ENCODE measurements around the gene EPHA4.
A peak's percentile ranks its signal among the peaks of the same experiment; 100 is the strongest.

Gene EPHA4

DNA sequence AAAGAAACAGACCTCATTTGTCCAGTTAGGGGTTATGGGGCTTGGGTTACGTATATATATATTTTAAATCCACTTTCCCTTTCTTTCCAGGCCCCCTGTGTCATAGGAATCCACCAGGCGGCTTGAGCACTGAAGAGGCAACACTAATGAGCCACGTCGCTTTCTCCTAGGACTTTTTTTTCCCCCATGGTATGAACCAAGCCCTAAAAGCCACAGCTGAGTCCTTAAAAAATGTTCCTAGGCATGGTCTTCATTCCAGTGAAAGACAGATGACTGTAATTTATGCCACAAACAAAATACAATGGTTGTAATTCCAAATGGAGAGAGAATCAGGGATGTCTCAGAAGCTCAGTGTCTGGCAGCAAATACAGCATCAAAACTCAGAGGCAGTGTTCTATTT is 146.8 kb downstream of the EPHA4 start:
- no peak overlapping the region for H3K4me3 ChIP-seq
- no peak overlapping the region for H3K27ac ChIP-seq

DNA sequence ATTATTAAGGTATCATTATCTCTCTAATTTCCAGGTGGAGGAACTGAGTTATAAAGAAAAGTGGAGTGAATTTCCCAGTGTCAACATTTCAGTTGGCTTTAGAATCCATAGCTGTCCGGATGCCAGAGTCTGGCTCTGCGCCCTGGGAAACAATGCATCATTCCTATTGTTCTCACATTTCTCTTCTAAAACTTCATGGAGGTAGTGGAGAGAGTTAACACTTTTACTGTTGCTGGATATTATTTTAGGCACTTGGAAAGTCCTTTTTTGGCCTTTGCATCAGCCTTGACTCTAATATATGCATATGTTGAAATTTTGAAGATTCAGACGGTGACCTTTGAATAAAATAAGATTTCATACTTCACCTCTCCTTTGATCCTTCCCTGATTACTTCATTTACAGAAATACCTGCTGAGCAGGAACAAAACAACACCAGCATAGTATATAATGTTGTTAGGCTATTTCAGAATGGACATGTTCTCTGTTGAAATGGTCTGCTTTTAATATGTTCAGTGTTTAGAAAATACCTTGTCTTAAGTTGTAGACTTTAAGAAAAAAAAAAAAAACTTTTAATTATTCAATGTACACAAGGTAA is 148.8 kb downstream of the EPHA4 start:
- no peak overlapping the region for H3K4me3 ChIP-seq
- peak overlapping the region in 3 of 21 experiments; percentile 6 to 63 (median 56) for H3K27ac ChIP-seq

DNA sequence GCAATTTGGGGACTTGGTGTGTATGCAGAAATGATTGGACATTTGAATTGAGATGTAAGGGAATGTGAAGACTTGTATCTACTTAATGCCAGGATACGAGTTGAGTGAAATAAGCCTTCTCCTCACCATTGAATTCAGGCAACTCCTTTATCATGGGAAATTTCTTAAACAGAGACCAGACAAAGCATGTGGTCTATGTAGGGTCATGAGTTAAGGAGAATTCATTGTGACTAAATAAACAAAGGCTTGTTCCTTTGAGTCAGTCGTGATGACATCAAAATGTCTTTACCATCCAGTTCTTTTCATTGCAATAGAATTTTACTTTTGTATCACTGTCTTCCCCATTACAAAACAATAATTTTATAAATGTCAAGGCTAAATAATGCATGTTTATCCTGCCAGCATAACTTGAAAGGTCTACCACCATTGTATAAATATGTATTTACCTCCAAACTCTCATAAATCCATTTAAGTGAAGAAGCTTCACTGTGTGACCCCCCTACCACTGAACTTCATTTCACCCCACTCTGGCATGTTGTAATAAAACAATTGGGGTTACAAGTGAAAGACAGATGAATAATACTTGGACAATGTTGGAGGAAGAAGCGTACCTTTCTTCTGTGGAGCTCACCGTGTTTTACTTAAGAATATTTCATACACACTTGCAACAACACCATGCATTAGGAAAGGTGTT is 149.4 kb downstream of the EPHA4 start:
- H3K27ac ChIP-seq: peak overlapping the region in 2 of 21 experiments; percentile 6 to 45
- no peak overlapping the region for H3K4me3 ChIP-seq

DNA sequence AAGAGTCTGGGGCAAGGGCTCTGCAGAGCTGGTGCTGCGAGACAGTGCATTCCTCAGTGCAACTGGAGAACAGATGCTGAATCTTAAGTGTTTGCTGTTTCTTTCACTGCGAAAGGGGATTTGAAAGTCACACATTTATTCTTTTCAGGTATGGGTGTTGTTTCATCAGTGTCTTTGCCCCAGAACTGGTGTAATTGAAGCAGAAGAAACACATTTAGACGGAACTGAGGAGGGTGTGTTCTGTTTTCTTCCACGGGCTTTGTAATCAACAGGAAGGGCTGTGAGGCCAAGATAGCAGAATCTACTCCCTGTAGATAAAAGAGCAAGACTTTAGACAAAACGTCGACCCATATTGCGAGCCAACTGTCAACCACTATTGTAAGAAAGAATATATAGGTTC is 151.9 kb downstream of the EPHA4 start:
- Histone ChIP-seq H3K27ac (peak overlapping the region in 1 of 21 experiments; percentile 39), H3K4me3 (no peak overlapping the region)

DNA sequence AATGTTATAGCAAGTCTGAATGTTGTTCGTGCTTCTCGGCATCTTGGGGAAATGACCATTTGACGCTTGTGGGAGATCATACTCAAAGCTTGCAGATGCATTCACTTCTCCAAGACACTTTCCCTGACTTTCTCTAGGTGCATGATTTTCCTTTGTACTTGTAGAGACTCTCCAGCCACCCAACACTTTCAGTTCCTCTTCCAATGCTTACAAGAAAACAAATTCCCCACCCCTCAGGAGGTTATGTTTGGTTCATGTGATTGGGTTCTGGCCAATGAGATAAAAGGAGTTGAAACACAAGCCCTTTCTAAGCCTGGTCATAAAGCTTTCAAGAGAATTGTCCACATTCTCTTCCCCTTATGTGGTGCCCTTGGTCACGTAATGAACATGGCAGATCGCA is 156.3 kb downstream of the EPHA4 start:
- no peak overlapping the region for H3K27ac ChIP-seq
- no peak overlapping the region for H3K4me3 ChIP-seq

DNA sequence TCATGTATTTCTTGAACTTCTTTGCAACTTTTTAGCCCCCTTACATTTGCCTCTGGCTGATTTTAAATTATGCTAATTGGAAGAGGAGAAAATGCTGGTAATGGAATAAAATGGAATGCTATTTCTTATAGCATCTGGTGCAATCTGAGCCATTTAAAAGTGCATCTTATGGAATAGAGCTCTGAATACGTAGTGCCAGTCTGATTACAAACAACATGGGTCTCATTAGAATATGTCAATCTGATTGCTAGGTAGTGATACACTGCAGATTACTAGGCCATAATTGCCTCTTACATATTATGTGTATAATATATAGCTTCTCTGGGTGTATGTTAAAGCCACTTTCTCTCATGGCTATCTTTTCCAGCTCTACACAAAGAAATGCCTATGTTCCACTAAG is 159.1 kb downstream of the EPHA4 start:
- Histone ChIP-seq H3K27ac (no peak overlapping the region), H3K4me3 (no peak overlapping the region)

DNA sequence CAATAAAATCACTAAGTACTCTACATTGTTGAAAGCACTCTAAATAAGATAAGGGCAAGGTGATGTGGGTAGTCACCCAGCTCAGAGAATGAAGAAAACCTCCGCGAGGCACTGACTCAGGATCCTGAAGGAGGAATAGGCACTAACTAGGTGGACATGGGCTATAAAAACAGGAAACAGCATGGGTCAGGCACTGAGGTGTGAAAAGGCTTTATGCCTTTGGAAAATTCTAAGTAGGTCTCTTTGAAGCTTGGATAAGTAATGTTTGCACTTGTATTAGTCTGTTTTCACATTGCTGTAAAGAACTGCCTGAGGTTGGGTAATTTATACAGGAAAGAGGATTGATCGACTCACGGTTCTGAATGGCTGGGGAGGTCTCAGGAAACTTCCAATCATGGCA is 161.6 kb downstream of the EPHA4 start:
- Histone ChIP-seq H3K4me3 (no peak overlapping the region), H3K27ac (no peak overlapping the region)

DNA sequence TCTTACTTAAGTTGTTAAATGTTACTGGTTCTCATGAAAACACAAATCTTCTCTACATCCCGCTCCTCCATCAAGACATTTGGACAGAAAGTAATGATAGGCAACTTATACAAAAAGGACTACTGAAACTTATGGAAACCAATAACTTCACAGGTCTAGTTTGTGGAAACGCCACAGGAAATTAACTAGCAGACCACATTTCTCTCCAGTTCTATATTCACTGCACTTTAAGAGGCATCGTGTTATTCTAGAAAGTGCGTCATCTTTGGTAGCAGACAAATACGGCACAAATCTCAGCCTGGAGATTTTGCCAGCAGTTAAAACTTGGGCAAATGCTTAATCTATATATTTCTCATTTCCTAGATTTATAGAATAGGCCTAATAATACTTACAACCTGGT is 164.3 kb downstream of the EPHA4 start:
- H3K4me3 ChIP-seq: no peak overlapping the region
- H3K27ac ChIP-seq: no peak overlapping the region

DNA sequence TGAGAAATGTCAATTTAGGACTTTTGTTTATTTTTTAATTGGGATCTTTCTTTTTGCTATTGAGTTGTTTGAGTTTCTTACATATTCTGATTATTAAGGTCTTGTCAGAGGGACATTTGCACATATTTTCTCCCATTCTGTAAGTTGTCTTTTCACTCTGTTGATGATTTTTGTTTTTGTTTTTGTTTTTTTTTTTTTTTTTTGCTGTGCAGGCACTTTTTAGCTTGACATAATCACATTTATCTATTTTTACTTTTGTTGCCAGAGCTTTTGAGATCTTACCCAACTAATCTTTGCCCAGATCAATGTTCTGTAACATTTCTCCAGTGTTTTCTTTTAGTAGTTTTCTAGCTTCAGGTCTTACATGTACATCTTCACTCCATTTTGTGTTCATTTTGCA is 166.6 kb downstream of the EPHA4 start:
- no peak overlapping the region for H3K27ac ChIP-seq
- no peak overlapping the region for H3K4me3 ChIP-seq

DNA sequence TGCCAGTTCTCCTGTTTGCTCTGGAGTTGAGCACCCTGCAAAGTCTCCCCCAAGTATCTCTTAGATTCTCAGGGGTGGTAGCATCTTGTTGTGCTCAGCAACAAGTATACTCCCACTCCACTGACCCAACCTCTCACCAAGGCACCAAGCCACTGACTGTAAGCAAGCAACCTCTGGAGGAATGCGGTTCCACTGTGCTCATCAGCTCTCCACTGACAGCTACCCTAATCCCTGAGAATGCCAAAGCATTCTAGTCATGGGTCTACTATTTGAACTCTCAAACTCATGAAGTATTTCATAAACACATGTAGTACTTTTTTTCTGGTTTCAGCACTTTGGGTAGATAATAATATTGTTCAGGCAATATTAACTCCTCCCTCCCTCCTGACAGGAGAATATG is 170.0 kb downstream of the EPHA4 start:
- Histone ChIP-seq H3K27ac (no peak overlapping the region), H3K4me3 (no peak overlapping the region)

DNA sequence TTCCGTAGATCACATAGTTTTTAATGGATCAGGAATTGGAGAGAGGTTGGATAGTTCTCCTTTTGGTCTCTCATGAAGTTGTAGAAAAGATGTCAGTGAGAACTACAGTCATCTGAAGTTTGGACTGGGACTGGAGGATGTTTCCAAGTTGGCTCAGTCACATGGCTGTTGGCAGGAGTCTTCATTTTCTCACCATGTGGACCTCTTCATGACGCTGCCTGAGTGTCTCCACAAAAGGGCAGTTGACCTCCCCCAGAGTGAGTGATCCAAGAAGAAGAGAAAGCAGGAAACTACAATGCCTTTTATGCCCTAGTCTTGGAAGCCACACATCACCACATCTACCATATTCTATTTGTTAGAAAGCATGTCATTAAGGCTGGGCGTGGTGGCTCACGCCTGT is 171.7 kb downstream of the EPHA4 start:
- no peak overlapping the region for H3K27ac ChIP-seq
- no peak overlapping the region for H3K4me3 ChIP-seq

DNA sequence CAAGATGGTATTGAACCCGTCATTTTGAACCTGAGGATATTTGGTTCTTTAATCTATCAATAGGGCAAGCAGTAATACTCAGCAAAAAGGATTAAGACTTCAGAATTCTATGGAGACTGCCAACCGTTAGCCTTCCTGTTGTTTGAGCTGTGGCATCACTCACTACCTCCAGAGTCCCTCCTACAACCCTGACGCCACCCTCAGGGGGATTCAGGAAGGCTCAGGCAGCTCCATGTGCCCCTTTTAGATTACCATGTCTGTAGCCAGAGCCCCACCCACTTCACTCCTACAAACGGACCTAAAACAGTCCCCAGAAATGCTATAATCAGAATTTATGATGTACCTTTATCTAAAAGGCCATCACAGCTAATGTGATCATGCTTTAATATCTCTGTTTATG is 172.9 kb downstream of the EPHA4 start:
- no peak overlapping the region for H3K4me3 ChIP-seq
- H3K27ac ChIP-seq: no peak overlapping the region

DNA sequence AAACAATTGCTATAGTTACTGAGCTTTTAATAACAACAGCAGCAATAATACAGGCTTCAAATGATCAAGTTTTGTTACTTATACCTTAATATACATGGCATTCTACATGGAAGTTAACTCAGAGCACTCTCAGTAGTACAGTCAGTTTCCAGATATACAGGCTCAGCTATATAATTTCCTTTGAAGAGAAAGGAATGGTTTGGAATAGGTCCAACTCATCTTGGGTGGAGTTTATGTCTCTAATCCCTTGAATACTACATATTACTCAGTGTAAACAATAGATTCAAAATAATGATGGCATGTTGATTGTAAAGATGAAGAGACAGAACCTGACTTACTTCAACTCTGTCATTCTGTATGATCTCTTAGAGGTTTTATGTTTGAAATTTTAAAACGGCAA is 174.9 kb downstream of the EPHA4 start:
- Histone ChIP-seq H3K4me3 (no peak overlapping the region), H3K27ac (no peak overlapping the region)

DNA sequence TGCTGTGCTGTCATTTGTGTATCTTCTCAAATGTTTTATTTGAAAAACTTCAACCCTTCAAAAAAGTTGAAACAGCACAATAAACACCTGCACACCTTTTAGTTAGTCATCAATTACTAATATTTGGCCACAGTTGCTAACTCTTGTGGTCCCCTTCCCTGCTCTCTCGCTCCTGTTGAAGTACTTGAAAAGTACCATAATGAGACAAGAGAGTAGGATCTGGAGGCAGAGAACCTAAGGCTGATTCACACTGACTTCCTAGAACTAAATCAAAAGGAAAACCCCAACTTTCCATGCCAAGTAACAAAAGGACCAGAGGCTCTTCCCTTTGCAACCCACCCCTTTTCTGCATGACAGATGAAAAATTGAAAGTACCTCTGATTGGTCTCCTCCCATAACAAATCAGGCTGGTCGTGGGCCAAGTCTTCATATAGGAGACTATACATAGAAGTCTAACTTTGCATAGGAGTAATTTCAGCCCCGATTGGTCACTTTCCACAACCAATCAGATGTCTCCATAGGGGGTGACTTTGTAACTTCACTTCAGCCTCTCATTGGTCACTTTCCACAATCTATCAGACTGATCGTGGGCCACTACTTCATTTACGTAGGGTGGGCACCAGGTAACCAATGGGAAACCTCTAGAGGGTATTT is 179.7 kb downstream of the EPHA4 start:
- H3K4me3 ChIP-seq: no peak overlapping the region
- H3K27ac ChIP-seq: no peak overlapping the region

DNA sequence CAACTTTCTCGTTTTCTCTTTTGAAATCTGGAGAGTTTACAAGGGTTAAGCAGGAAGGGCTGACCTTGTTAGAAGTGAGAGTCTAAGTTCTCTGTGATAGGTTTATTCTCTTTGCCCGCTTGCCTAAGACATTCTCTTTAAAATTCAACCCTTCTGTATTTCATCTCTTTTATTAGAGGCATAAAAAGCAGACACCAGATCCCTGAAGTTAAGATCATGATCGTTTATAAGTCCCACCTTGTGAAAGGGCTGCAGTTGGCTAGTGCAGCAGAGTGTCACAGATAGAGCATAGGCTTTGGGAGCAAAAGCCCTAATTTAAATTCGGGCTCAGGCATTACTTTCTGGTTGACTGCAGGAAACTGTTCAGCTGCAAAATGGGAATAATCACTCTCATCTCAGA is 181.2 kb downstream of the EPHA4 start:
- Histone ChIP-seq H3K27ac (no peak overlapping the region), H3K4me3 (no peak overlapping the region)

DNA sequence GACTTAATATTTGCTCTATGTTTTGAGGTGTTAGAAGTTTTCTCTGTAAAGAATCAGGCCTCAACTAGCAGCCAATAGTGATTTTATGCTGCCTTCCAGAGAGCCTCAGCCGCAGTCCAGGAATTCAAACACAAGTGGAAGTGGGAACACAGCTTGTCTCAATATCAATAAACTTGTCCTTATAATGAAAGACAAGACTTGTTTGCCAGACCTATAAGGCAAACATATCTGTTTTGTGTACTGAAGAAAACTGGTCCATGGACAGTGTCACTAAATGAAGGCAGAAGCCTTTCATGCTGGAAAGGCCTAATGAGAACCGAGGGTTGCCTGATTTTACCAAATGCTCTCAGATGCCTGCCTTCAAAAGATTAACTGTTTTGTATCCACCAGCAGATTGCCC is 182.2 kb downstream of the EPHA4 start:
- no peak overlapping the region for H3K4me3 ChIP-seq
- no peak overlapping the region for H3K27ac ChIP-seq

DNA sequence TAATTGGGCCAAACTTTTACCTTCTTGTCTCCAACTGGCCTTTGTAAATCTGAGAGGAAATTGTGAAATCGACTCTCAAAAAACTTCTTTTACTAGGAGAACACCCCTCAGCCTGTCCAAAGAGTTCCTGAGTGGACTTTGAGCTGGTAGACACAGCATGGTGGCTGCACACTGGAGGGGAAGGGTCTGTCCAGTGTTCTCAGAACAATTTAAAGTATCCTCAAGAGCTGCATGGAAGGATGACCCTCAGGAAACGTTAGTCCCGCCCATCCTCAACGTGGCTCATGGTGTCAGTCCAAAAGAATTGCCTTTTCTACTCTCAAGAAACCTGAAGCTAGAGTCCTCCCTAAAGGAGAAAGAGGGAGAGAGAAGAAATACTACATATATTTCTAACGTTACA is 182.7 kb downstream of the EPHA4 start:
- Histone ChIP-seq H3K4me3 (no peak overlapping the region), H3K27ac (no peak overlapping the region)

DNA sequence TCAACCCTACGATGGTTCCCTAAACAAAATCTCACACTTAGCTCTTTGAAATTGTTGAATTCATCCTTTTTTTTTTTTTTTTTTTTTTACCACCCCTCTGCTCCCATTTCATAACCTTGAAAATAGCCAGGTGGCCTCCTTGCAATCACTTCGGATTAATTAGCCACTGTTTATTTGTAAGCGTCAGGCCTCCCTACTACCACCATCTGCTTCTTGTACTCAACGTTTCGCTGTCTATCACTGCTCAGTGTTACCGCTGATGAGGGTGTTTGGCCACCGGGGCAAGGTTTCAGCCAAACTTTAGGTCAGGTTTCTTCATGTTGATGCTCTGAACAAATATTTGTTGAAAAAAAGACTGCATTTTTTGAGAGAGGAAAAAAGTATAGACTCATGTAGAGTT is 183.2 kb downstream of the EPHA4 start:
- Histone ChIP-seq H3K4me3 (no peak overlapping the region), H3K27ac (no peak overlapping the region)

DNA sequence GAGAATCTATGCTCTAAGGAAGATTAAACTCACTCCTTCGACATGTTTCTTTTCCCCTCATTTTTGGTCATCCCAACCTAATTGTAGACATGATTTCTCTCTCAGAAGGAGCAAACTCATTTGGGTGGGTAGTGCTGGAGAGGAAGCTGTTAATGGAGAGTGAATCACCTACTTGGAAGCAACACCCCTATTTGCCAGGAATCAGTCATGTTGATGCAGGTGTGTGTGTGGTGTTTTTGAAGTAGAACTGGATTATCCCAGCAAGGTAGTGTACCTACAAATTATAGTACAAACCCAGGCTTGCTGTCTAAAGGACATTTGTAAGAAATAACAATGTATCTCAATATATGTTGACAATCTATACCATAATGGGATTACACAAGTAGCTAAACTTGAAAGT is 186.4 kb downstream of the EPHA4 start:
- Histone ChIP-seq H3K27ac (no peak overlapping the region), H3K4me3 (no peak overlapping the region)

DNA sequence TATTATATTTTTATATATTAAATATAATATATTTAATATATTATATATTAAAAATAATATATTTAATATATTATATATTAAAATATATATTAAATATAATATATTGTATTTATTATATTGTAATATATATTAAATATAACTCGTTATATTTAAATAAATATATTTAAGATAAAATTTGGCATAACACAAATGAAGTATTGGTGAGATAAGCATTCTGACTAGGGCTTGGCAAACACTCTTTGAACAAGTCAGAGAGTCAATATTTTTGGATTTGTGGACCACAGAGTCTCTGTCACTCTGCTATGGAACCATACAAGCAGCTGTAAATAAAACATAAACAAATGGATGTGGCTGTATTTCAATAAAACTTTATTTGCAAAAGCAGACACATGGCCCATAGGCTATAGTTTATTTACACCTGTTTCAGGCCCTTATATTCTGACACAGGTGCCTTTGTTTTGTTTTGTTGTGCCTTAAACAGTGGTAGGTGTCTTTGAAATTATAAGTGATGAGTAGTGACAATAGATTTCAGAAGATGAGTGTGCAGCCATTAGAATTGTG is 190.1 kb downstream of the EPHA4 start:
- no peak overlapping the region for H3K27ac ChIP-seq
- no peak overlapping the region for H3K4me3 ChIP-seq

DNA sequence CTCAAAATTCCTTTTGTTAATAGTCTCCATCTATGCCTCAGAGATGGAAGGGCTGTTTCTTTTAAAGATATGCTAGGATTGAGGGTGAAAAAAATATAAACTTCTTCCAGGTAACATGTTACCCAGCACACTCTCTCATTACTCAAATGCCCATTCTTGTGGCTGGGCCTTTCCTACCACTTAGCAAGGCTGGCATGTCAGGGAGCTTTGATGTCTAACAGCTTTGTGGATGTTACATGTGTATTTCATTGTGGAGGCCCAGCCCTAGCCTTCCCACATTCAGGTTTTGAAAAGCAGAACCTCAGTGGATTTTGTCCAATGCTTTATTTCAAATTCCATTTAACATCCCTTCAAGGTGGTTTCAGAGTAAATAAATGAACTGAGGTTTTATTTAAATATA is 191.4 kb downstream of the EPHA4 start:
- Histone ChIP-seq H3K4me3 (no peak overlapping the region), H3K27ac (no peak overlapping the region)
